GM12875 (cell line): ENCODE data around the gene ARMH3.

Experiments
- H3K4me3 ChIP-seq: one replicate; pipeline ENCODE4 v1.5.1; 2011; ENCODE audit warnings: low read depth, low read length, control low read depth
- CTCF ChIP-seq: IDR thresholded peaks from 2 replicates; pipeline ENCODE4 v1.5.1; 2011; ENCODE audit warnings: low read depth, mild to moderate bottlenecking, control low read depth, inconsistent platforms, low read length, moderate library complexity, borderline replicate concordance; ENCODE audit not compliant: insufficient read depth

The ARMH3 gene

GRCh38 chr10:102065561-102066398 is 9.8 kb upstream of the ARMH3 start:
- TF ChIP-seq CTCF: no peak
- peak overlapping the region; percentile 80 for H3K4me3 ChIP-seq

- TF ChIP-seq CTCF: no peak
- peak within 1 kb of the TSS; percentile 80 for H3K4me3 ChIP-seq
These were observed 9.0 kb upstream of the ARMH3 start, which contains the start of gene HPS6 for GRCh38 chr10:102064868-102065560. Gene HPS6 (plus strand): TSS chr10:102065349. CDS start chr10:102065475, 126 bp downstream.

GRCh38 chr10:102064503-102064867 is 8.5 kb upstream of the ARMH3 start:
- peak overlapping the region; percentile 80 for H3K4me3 ChIP-seq

GRCh38 chr10:102059987-102060386 is 4.0 kb upstream of the ARMH3 start:
- no peak overlapping the region for H3K4me3 ChIP-seq
- TF ChIP-seq CTCF: no peak

More at GRCh38 chr10:102064503-102064867, 8.5 kb upstream of the ARMH3 start:
- TF ChIP-seq CTCF: no peak

- H3K4me3 ChIP-seq: peak overlapping the region; percentile 64
These were observed 909 bp downstream of the ARMH3 start for GRCh38 chr10:102054881-102055646.

GRCh38 chr10:102046095-102046494 is 9.9 kb downstream of the ARMH3 start:
- no peak for TF ChIP-seq CTCF
- no peak overlapping the region for H3K4me3 ChIP-seq

GRCh38 chr10:102045292-102045691 is 10.7 kb downstream of the ARMH3 start:
- no peak for TF ChIP-seq CTCF
- H3K4me3 ChIP-seq: no peak overlapping the region
